MM.1S (cell line): ENCODE measurements around the gene UBE2F.

ENCODE experiments used
- DNase-seq: peaks from one replicate; pipeline ENCODE4 v3.0.0-alpha.2; 2015
- H2AFZ ChIP-seq: fragments of 300-600 bp; sonication (generic); 2 replicates; pipeline ENCODE4 v1.6.0; 2016; ENCODE audit warnings: antibody characterized with exemption, low read length
- H3F3A ChIP-seq: fragments of 300-600 bp; sonication (generic); 2 replicates; pipeline ENCODE4 v1.6.1; 2016; ENCODE audit warnings: mild to moderate bottlenecking, antibody characterized with exemption, low read length, moderate library complexity, mixed read lengths; ENCODE audit not compliant: insufficient read depth
- H3K27ac ChIP-seq: fragments of 300-600 bp; sonication (generic); 2 replicates; pipeline ENCODE4 v1.5.1; 2016; ENCODE audit warnings: mild to moderate bottlenecking, low read length
- H3K27me3 ChIP-seq: fragments of 300-600 bp; sonication (generic); replicated peaks from 2 replicates; pipeline ENCODE4 v1.6.0; 2016; ENCODE audit warnings: low read length; ENCODE audit not compliant: insufficient read depth
- H3K36me3 ChIP-seq: fragments of 300-600 bp; sonication (generic); replicated peaks from 2 replicates; pipeline ENCODE4 v1.6.1; 2016; ENCODE audit warnings: mild to moderate bottlenecking, low read length, mixed read lengths; ENCODE audit not compliant: insufficient read depth
- H3K4me1 ChIP-seq: fragments of 300-600 bp; sonication (generic); 2 replicates; pipeline ENCODE4 v1.6.1; 2016; ENCODE audit warnings: low read length, mixed read lengths
- H3K4me2 ChIP-seq: fragments of 300-600 bp; sonication (generic); 2 replicates; pipeline ENCODE4 v1.6.0; 2016; ENCODE audit warnings: low read depth, low read length
- H3K4me3 ChIP-seq: fragments of 300-600 bp; sonication (generic); 2 replicates; pipeline ENCODE4 v1.5.1; 2016; ENCODE audit warnings: low read length, mixed read lengths
- H3K79me2 ChIP-seq: fragments of 300-600 bp; sonication (generic); 2 replicates; pipeline ENCODE4 v1.6.1; 2016; ENCODE audit warnings: mixed run types, low read length, mixed read lengths
- H3K9ac ChIP-seq: fragments of 300-600 bp; sonication (generic); 2 replicates; pipeline ENCODE4 v1.6.1; 2016; ENCODE audit warnings: low read length, mixed read lengths
- H3K9me2 ChIP-seq: fragments of 300-600 bp; sonication (generic); replicated peaks from 2 replicates; pipeline ENCODE4 v1.6.1; 2016; ENCODE audit warnings: mild to moderate bottlenecking, low read length, mixed read lengths; ENCODE audit not compliant: insufficient read depth
- H3K9me3 ChIP-seq: fragments of 300-600 bp; sonication (generic); replicated peaks from 2 replicates; pipeline ENCODE4 v1.6.1; 2016; ENCODE audit warnings: mild to moderate bottlenecking, low read length, mixed read lengths; ENCODE audit not compliant: insufficient read depth
- H4K20me1 ChIP-seq: fragments of 300-600 bp; sonication (generic); 2 replicates; pipeline ENCODE4 v1.6.1; 2016; ENCODE audit warnings: mild to moderate bottlenecking, low read length, moderate library complexity, mixed read lengths; ENCODE audit not compliant: insufficient read depth
- CTCF ChIP-seq: fragments of 300-600 bp; sonication (generic); IDR thresholded peaks from 2 replicates; pipeline ENCODE4 v1.5.1; 2016; ENCODE audit warnings: antibody characterized with exemption, low read length, mixed read lengths
- EZH2 ChIP-seq: fragments of 300-600 bp; sonication (generic); optimal IDR thresholded peaks from 2 replicates; pipeline ENCODE3; 2017; ENCODE audit warnings: low read depth, mild to moderate bottlenecking, antibody characterized with exemption, low read length, mixed read lengths
- EZH2phosphoT487 ChIP-seq: fragments of 300-600 bp; sonication (generic); IDR thresholded peaks from 2 replicates; pipeline ENCODE4 v1.6.1; 2018; ENCODE audit warnings: antibody characterized with exemption, low read length

The UBE2F gene

GRCh38 chr2:237939251-237939650 is 27.6 kb upstream of the UBE2F start:
- no peaks in the 10 kb centered on the region for H3F3A ChIP-seq
- H3K9ac ChIP-seq: no peak overlapping the region
- no peak overlapping the region for H3K27ac ChIP-seq
- TF ChIP-seq EZH2phosphoT487 (no peak), EZH2 (no peak), CTCF (no peak)
- H4K20me1 ChIP-seq: no peaks in the 10 kb centered on the region
- no peaks in the 10 kb centered on the region for H3K36me3 ChIP-seq
- H3K27me3 ChIP-seq: no peaks in the 10 kb centered on the region
- H3K4me2 ChIP-seq: no peak overlapping the region
- H3K4me1 ChIP-seq: no peaks in the 10 kb centered on the region
- H2AFZ ChIP-seq: no peak overlapping the region
- no peak overlapping the region for H3K4me3 ChIP-seq
- no peaks in the 10 kb centered on the region for H3K9me3 ChIP-seq
- DNase-seq: no peak
- H3K79me2 ChIP-seq: no peaks in the 10 kb centered on the region
- no peaks in the 10 kb centered on the region for H3K9me2 ChIP-seq

GRCh38 chr2:237940828-237941227 is 26.0 kb upstream of the UBE2F start:
- no peak overlapping the region for H2AFZ ChIP-seq
- TF ChIP-seq EZH2phosphoT487 (no peak), EZH2 (no peak), CTCF (no peak)

GRCh38 chr2:237941239-237941638 is 25.6 kb upstream of the UBE2F start:
- Histone ChIP-seq H3K27me3 (no peaks in the 10 kb centered on the region), H4K20me1 (no peaks in the 10 kb centered on the region), H3K4me3 (no peak overlapping the region), H3K27ac (no peak overlapping the region), H3K9me2 (no peaks in the 10 kb centered on the region), H3K9me3 (no peaks in the 10 kb centered on the region), H3K79me2 (no peaks in the 10 kb centered on the region), H3F3A (no peaks in the 10 kb centered on the region), H3K4me2 (no peak overlapping the region), H3K36me3 (no peaks in the 10 kb centered on the region), H2AFZ (no peak overlapping the region), H3K9ac (no peak overlapping the region), H3K4me1 (no peaks in the 10 kb centered on the region)
- no peak for TF ChIP-seq EZH2phosphoT487
- no peak for TF ChIP-seq EZH2
- TF ChIP-seq CTCF: no peak
- DNase-seq: no peak

More at GRCh38 chr2:237940828-237941227, 26.0 kb upstream of the UBE2F start:
- Histone ChIP-seq H3K4me1 (no peaks in the 10 kb centered on the region), H3K27me3 (no peaks in the 10 kb centered on the region), H3K36me3 (no peaks in the 10 kb centered on the region), H3K4me3 (no peak overlapping the region), H3F3A (no peaks in the 10 kb centered on the region), H3K27ac (no peak overlapping the region), H4K20me1 (no peaks in the 10 kb centered on the region), H3K79me2 (no peaks in the 10 kb centered on the region), H3K9me2 (no peaks in the 10 kb centered on the region), H3K9me3 (no peaks in the 10 kb centered on the region), H3K9ac (no peak overlapping the region), H3K4me2 (no peak overlapping the region)
- no peak for DNase-seq
